GM10248 (cell line): Measurements from ENCODE around the gene ATM.

Source experiments
- CTCF ChIA-PET: fragments of 300-600 bp; sonication (Branson Sonifier 250); formaldehyde crosslinking; extraction: SDS; loops from one replicate; lab custom pipeline; 2021; ENCODE audit warnings: antibody characterized with exemption; lab: Yijun Ruan, JAX
- POLR2A ChIA-PET: fragments of 350-650 bp; sonication (Branson Sonifier 250); formaldehyde crosslinking; extraction: SDS; loops from one replicate; lab custom pipeline; 2020; ENCODE audit warnings: antibody characterized with exemption; lab: Yijun Ruan, JAX
- DNase-seq: peaks from one replicate; pipeline ENCODE4 v3.0.0; 2012; ENCODE audit errors: extremely low spot score
- TF ChIP-seq, protein P1 (sequence below): IDR thresholded peaks from 2 replicates; pipeline ENCODE4 v1.5.1; 2012; ENCODE audit warnings: mild to moderate bottlenecking, low read depth; ENCODE audit errors: extremely low read depth, missing control alignments, control extremely low read depth

Gene ATM

DNA sequence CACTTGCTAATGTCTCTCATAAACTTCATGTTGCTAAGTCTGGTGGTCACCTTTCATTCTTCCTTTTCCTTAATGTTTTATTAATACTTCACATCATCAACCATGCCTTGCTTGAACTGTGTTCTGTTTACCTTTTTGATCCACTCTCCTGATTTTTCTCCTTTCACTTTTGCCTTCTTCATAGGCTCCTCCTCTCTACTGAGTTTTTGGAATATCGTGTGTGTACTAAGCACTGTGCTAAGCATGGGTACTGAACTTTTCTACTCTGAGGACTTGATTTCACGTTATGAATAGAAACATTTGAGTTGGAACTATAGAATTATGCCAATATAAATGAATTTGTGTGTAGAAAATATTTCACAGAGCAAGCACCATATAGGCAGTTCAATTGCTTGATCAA lies 90.6 kb downstream of the ATM start:
- ChIA-PET POLR2A (no interaction called here), CTCF (no interaction called here)
- no peak for DNase-seq
- TF ChIP-seq, protein P1, sequence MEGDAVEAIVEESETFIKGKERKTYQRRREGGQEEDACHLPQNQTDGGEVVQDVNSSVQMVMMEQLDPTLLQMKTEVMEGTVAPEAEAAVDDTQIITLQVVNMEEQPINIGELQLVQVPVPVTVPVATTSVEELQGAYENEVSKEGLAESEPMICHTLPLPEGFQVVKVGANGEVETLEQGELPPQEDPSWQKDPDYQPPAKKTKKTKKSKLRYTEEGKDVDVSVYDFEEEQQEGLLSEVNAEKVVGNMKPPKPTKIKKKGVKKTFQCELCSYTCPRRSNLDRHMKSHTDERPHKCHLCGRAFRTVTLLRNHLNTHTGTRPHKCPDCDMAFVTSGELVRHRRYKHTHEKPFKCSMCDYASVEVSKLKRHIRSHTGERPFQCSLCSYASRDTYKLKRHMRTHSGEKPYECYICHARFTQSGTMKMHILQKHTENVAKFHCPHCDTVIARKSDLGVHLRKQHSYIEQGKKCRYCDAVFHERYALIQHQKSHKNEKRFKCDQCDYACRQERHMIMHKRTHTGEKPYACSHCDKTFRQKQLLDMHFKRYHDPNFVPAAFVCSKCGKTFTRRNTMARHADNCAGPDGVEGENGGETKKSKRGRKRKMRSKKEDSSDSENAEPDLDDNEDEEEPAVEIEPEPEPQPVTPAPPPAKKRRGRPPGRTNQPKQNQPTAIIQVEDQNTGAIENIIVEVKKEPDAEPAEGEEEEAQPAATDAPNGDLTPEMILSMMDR, result no peak

DNA sequence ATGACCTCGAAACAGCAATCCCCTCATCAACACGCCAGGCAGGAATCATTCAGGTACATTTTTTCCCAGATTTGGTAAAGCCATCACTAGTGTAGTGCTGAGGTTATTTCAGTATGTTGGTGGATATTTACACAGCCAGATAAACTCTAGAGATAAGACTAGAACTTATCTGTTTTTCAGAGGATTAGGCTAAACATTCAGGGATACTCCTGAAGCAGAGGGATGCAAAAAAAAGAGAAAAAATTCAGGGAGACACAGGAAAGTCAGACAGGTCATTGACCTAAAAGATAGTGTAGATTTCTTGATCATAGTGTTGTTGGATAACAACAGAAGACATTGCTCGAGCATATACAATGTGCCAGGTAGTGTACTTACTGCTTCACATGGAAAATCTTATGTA lies 93.2 kb downstream of the ATM start:
- ChIA-PET POLR2A (no interaction called here), CTCF (interaction anchor here (1.3 kb wide), 1 partner anchor 12 kb away, joined by 3 read pairs; no protein-coding TSS in a partner anchor)
- TF ChIP-seq, protein P1, result no peak
- no peak for DNase-seq

DNA sequence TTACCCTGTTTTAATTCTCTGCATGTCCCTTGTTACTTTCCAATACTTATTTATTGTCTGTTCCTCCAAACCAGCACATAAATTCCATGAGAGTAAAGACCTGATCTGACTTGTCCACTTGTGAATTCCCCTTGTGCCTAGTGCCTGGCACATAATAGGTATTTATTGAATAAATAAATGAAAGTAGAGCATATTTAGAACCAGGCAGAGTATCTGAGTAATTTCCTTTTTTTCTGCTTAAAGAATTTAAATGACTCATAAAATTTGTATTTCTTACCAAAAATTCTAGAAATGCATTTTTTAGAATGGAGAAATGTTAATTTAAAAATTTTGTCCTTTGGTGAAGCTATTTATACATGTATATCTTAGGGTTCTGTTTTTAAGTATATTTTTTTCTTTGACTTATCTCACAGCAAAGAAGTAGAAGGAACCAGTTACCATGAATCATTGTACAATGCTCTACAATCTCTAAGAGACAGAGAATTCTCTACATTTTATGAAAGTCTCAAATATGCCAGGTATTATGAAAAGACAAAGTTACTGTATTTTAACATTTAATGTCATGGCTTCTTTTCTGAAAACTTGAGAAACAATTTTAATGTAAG lies 96.8 kb downstream of the ATM start:
- POLR2A ChIA-PET, result no interaction called here
- no peak for DNase-seq
- CTCF ChIA-PET, result no interaction called here
- TF ChIP-seq, protein P1, result no peak

DNA sequence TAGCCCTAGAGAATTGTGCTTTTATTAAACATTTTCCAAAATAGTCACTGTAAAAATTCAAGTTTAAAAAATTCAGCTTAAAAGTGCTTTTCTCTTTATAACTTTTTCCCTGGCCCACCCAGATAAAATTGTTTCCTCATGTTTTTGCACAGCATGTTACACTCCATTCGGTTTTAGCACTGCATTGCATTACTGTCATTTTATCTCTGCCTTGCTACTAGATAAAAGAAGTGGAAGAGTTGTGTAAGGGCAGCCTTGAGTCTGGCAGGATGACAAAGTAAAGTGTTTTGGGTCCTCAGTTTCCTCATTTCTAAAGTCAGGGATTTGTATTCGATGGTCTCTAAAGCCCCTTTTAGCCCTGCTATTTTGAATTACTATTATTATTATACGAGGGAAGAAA lies 99.8 kb downstream of the ATM start:
- ChIA-PET POLR2A (no interaction called here), CTCF (interaction anchor here (1.2 kb wide), 1 partner anchor 19 kb away, joined by 3 read pairs; no protein-coding TSS in a partner anchor)
- DNase-seq, result no peak
- TF ChIP-seq, protein P1, result no peak

DNA sequence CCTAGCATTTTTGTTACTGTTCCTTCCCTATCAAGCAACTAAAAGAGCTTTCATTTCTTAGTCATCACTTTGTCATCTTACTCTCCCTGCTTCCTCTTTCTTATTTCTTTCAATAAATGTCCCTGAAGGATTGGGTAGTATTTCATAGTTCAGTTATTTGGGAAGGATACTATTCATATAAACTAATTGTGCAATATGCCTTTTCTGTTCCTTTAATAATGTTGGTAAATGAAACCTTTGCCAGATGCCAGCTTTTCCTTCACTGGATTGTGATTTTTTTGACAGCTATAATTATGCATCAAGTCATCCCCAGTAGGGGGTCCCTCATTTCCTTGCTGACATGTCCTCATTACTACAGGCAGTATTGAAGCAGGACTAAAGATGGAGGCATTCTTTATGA lies 101.7 kb downstream of the ATM start:
- no peak for DNase-seq
- CTCF ChIA-PET, result no interaction called here

DNA sequence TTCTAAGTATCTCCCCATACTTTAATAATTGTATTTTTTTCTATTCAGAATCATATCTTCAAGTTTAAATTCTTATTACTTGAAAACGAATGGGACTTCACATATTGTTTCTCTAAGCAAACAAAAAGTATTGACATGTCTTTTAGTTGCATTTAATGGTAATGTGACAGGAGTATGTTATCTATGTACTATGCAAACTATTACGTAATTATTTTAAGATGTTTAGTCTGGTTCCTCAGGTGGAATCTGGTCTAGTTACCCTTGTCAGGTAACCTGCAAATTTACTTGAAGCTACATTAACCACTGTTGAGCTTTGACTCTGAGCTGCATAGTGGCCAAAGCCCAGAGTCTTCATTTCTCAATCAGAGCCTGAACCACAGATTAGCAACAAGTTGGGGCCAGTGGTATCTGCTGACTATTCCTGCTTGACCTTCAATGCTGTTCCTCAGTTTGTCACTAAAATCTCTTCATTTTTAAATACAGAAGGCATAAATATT lies 110.6 kb downstream of the ATM start:
- TF ChIP-seq, protein P1, result no peak
- ChIA-PET POLR2A (no interaction called here), CTCF (interaction anchor here (1.8 kb wide), 1 partner anchor 10 kb away, joined by 6 read pairs; no protein-coding TSS in a partner anchor)
- DNase-seq, result no peak

More for the DNA sequence above, 101.7 kb downstream of the ATM start:
- TF ChIP-seq, protein P1, result no peak
- POLR2A ChIA-PET, result no interaction called here
